Stimulated activated CD4-positive, alpha-beta T cell treated with anti-CD3 and anti-CD28 coated beads, Interleukin-2, amount 100 ng/mL, for 48 hours (primary cell): ENCODE measurements around the gene SPRR1B.
"Not testable (repeated sequence)": the region's sequence is repeated elsewhere in the genome, so short reads cannot be mapped to it uniquely, and the experiment has no call there.

Source experiments
- DNase-seq, 2 donors: peaks; one replicate each; pipeline ENCODE4 v3.0.0-alpha.2; 2020

SPRR1B gene

GRCh38 chr1:153040950-153041631, 10.1 kb downstream of the SPRR1B start, which contains the start of gene SPRR2D:
Gene SPRR2D (minus strand): TSS chr1:153041120. CDS start chr1:153040346, 774 bp downstream.
- no peak for DNase-seq

GRCh38 chr1:153049211-153049610, 18.2 kb downstream of the SPRR1B start:
- no peak for DNase-seq

GRCh38 chr1:153056111-153056510, 25.1 kb downstream of the SPRR1B start:
- not testable (repeated sequence) for DNase-seq

GRCh38 chr1:153057375-153057774, 26.4 kb downstream of the SPRR1B start, which contains the start of gene SPRR2A:
Gene SPRR2A (minus strand): TSS chr1:153057512. CDS start chr1:153056735, 777 bp downstream.
- DNase-seq: no peak

- DNase-seq: no peak
Observed at GRCh38 chr1:153058154-153058553, 27.2 kb downstream of the SPRR1B start.

GRCh38 chr1:153058826-153059784, 28.1 kb downstream of the SPRR1B start:
- no peak for DNase-seq

GRCh38 chr1:153070243-153070642, 39.2 kb downstream of the SPRR1B start:
- no peak for DNase-seq

- no peak for DNase-seq
Observed at GRCh38 chr1:153071511-153071910, 40.5 kb downstream of the SPRR1B start, which contains the start of gene SPRR2B. Gene SPRR2B (minus strand): TSS chr1:153071611. CDS start chr1:153070839, 772 bp downstream.

- no peak for DNase-seq
Observed at GRCh38 chr1:153072806-153073726, 42.1 kb downstream of the SPRR1B start.

- DNase-seq: no peak
Observed at GRCh38 chr1:153081736-153082135, 50.7 kb downstream of the SPRR1B start.
